MM.1S (cell line): ENCODE measurements around the gene NR1I3.

Source experiments
- DNase-seq: peaks from one replicate; pipeline ENCODE4 v3.0.0-alpha.2; 2015
- H2AFZ ChIP-seq: fragments of 300-600 bp; sonication (generic); 2 replicates; pipeline ENCODE4 v1.6.0; 2016; ENCODE audit warnings: antibody characterized with exemption, low read length
- H3F3A ChIP-seq: fragments of 300-600 bp; sonication (generic); 2 replicates; pipeline ENCODE4 v1.6.1; 2016; ENCODE audit warnings: mild to moderate bottlenecking, antibody characterized with exemption, low read length, moderate library complexity, mixed read lengths; ENCODE audit not compliant: insufficient read depth
- H3K27ac ChIP-seq: fragments of 300-600 bp; sonication (generic); 2 replicates; pipeline ENCODE4 v1.5.1; 2016; ENCODE audit warnings: mild to moderate bottlenecking, low read length
- H3K27me3 ChIP-seq: fragments of 300-600 bp; sonication (generic); replicated peaks from 2 replicates; pipeline ENCODE4 v1.6.0; 2016; ENCODE audit warnings: low read length; ENCODE audit not compliant: insufficient read depth
- H3K36me3 ChIP-seq: fragments of 300-600 bp; sonication (generic); replicated peaks from 2 replicates; pipeline ENCODE4 v1.6.1; 2016; ENCODE audit warnings: mild to moderate bottlenecking, low read length, mixed read lengths; ENCODE audit not compliant: insufficient read depth
- H3K4me1 ChIP-seq: fragments of 300-600 bp; sonication (generic); 2 replicates; pipeline ENCODE4 v1.6.1; 2016; ENCODE audit warnings: low read length, mixed read lengths
- H3K4me2 ChIP-seq: fragments of 300-600 bp; sonication (generic); 2 replicates; pipeline ENCODE4 v1.6.0; 2016; ENCODE audit warnings: low read depth, low read length
- H3K4me3 ChIP-seq: fragments of 300-600 bp; sonication (generic); 2 replicates; pipeline ENCODE4 v1.5.1; 2016; ENCODE audit warnings: low read length, mixed read lengths
- H3K79me2 ChIP-seq: fragments of 300-600 bp; sonication (generic); 2 replicates; pipeline ENCODE4 v1.6.1; 2016; ENCODE audit warnings: mixed run types, low read length, mixed read lengths
- H3K9ac ChIP-seq: fragments of 300-600 bp; sonication (generic); 2 replicates; pipeline ENCODE4 v1.6.1; 2016; ENCODE audit warnings: low read length, mixed read lengths
- H3K9me2 ChIP-seq: fragments of 300-600 bp; sonication (generic); replicated peaks from 2 replicates; pipeline ENCODE4 v1.6.1; 2016; ENCODE audit warnings: mild to moderate bottlenecking, low read length, mixed read lengths; ENCODE audit not compliant: insufficient read depth
- H3K9me3 ChIP-seq: fragments of 300-600 bp; sonication (generic); replicated peaks from 2 replicates; pipeline ENCODE4 v1.6.1; 2016; ENCODE audit warnings: mild to moderate bottlenecking, low read length, mixed read lengths; ENCODE audit not compliant: insufficient read depth
- H4K20me1 ChIP-seq: fragments of 300-600 bp; sonication (generic); 2 replicates; pipeline ENCODE4 v1.6.1; 2016; ENCODE audit warnings: mild to moderate bottlenecking, low read length, moderate library complexity, mixed read lengths; ENCODE audit not compliant: insufficient read depth
- CTCF ChIP-seq: fragments of 300-600 bp; sonication (generic); IDR thresholded peaks from 2 replicates; pipeline ENCODE4 v1.5.1; 2016; ENCODE audit warnings: antibody characterized with exemption, low read length, mixed read lengths
- EZH2 ChIP-seq: fragments of 300-600 bp; sonication (generic); optimal IDR thresholded peaks from 2 replicates; pipeline ENCODE3; 2017; ENCODE audit warnings: low read depth, mild to moderate bottlenecking, antibody characterized with exemption, low read length, mixed read lengths
- EZH2phosphoT487 ChIP-seq: fragments of 300-600 bp; sonication (generic); IDR thresholded peaks from 2 replicates; pipeline ENCODE4 v1.6.1; 2018; ENCODE audit warnings: antibody characterized with exemption, low read length

NR1I3 gene

GRCh38 chr1:161201836-161202712 lies 35.9 kb downstream of the NR1I3 start, which contains the start of gene NDUFS2:
Gene NDUFS2, plus strand, starts transcription at chr1:161202367. Its CDS starts 19 bp downstream, at chr1:161202386.
- H3K4me1 ChIP-seq = peaks cover 16% of the 10 kb centered on the region
- H4K20me1 ChIP-seq = no peaks in the 10 kb centered on the region
- H3K4me2 ChIP-seq = peak within 1 kb of the TSS; percentile 82
- peak within 1 kb of the TSS; percentile 58 for H3K27ac ChIP-seq
- peak within 1 kb of the TSS; percentile 90 for H3K4me3 ChIP-seq
- no peaks in the 10 kb centered on the region for H3K9me3 ChIP-seq
- TF ChIP-seq EZH2 (no peak), CTCF (peak; percentile 43)
- H3K9ac ChIP-seq = peak within 1 kb of the TSS; percentile 86
- peak; percentile 100 for DNase-seq
- H3K27me3 ChIP-seq = no peaks in the 10 kb centered on the region
- no peaks in the 10 kb centered on the region; the same call in 1 of the 2 replicates for H3F3A ChIP-seq
- peak within 1 kb of the TSS; percentile 82 for H2AFZ ChIP-seq
- H3K79me2 ChIP-seq = peaks cover 52% of the 10 kb centered on the region
- no peaks in the 10 kb centered on the region for H3K9me2 ChIP-seq
- H3K36me3 ChIP-seq = 0 out of 2 replicates have a peak, but pooled peaks cover 7% of the 10 kb centered on the region

- TF ChIP-seq EZH2 (no peak), EZH2phosphoT487 (no peak), CTCF (no peak)
- Histone ChIP-seq H3K36me3 (0 out of 2 replicates have a peak, but pooled peaks cover 2% of the 10 kb centered on the region), H2AFZ (peak overlapping the region; percentile 82), H4K20me1 (no peaks in the 10 kb centered on the region), H3K27me3 (no peaks in the 10 kb centered on the region), H3K9me2 (no peaks in the 10 kb centered on the region), H3K79me2 (peaks cover 44% of the 10 kb centered on the region), H3K27ac (peak overlapping the region; percentile 58; the same call in 1 of the 2 replicates), H3K4me3 (peak overlapping the region; percentile 90), H3K9ac (peak overlapping the region; percentile 86), H3F3A (no peaks in the 10 kb centered on the region; the same call in 1 of the 2 replicates), H3K4me2 (peak overlapping the region; percentile 82), H3K9me3 (no peaks in the 10 kb centered on the region), H3K4me1 (peaks cover 16% of the 10 kb centered on the region)
- DNase-seq = no peak
These were observed 36.8 kb downstream of the NR1I3 start for GRCh38 chr1:161200992-161201835.

- Histone ChIP-seq H3K4me2 (no peak overlapping the region), H3K4me3 (no peak overlapping the region), H3K9me2 (no peaks in the 10 kb centered on the region), H2AFZ (no peak overlapping the region), H3K9ac (no peak overlapping the region), H3K27me3 (no peaks in the 10 kb centered on the region), H3K36me3 (no peaks in the 10 kb centered on the region), H4K20me1 (no peaks in the 10 kb centered on the region), H3K4me1 (peaks cover 17% of the 10 kb centered on the region), H3K27ac (no peak overlapping the region), H3K79me2 (peaks cover 37% of the 10 kb centered on the region), H3F3A (no peaks in the 10 kb centered on the region; the same call in 1 of the 2 replicates), H3K9me3 (no peaks in the 10 kb centered on the region)
- TF ChIP-seq CTCF (no peak), EZH2phosphoT487 (no peak), EZH2 (no peak)
- DNase-seq = no peak
These were observed 37.5 kb downstream of the NR1I3 start for GRCh38 chr1:161200421-161200991.
